AG09319 (cell line): ENCODE measurements around the gene RNF123.

Experiments used
- DNase-seq: peaks from one replicate; pipeline ENCODE4 v3.0.0-alpha.2; 2010; ENCODE audit warnings: low read depth; ENCODE audit errors: extremely low read depth
- CTCF ChIP-seq: IDR thresholded peaks from 2 replicates; pipeline ENCODE4 v1.5.1; 2011; ENCODE audit warnings: low read depth, mild to moderate bottlenecking, inconsistent platforms, low read length, moderate library complexity

RNF123 gene

GRCh38 chr3:49666592-49666991 lies 22.8 kb upstream of the RNF123 start:
- no peak for DNase-seq
- TF ChIP-seq CTCF: no peak

GRCh38 chr3:49667701-49668413 lies 21.5 kb upstream of the RNF123 start:
- TF ChIP-seq CTCF: no peak

GRCh38 chr3:49668414-49668797 lies 21.0 kb upstream of the RNF123 start:
- no peak for DNase-seq

More at GRCh38 chr3:49667701-49668413, 21.5 kb upstream of the RNF123 start:
- DNase-seq: no peak

GRCh38 chr3:49668861-49669260 lies 20.5 kb upstream of the RNF123 start:
- TF ChIP-seq CTCF: no peak
- DNase-seq: no peak

More at GRCh38 chr3:49668414-49668797, 21.0 kb upstream of the RNF123 start:
- TF ChIP-seq CTCF: peak; percentile 5; the same call in 1 of the 2 replicates

- no peak for TF ChIP-seq CTCF
- DNase-seq: no peak
These were observed 20.0 kb upstream of the RNF123 start for GRCh38 chr3:49669352-49669751.

- no peak for TF ChIP-seq CTCF
- no peak for DNase-seq
These were observed 18.4 kb upstream of the RNF123 start for GRCh38 chr3:49670940-49671290.

GRCh38 chr3:49671291-49672288 lies 17.8 kb upstream of the RNF123 start:
- peak; percentile 82 for TF ChIP-seq CTCF
- DNase-seq: no peak
